Mononuclear cell (primary cell): ENCODE measurements around the gene NOM1. TPM values are rescaled to one million over a fixed set of nuclear protein-coding genes. Genes with fewer than 3 reads are reported as not detected.

ENCODE experiments used
- H3K27me3 ChIP-seq: 2 replicates; pipeline ENCODE4 v1.6.0; 2011; ENCODE audit warnings: low read length, control low read depth; ENCODE audit not compliant: insufficient read depth
- H3K4me1 ChIP-seq: 2 replicates; pipeline ENCODE4 v1.5.1; 2011; ENCODE audit warnings: mild to moderate bottlenecking, low read length, control low read depth; ENCODE audit not compliant: insufficient read depth
- H3K4me3 ChIP-seq: 2 replicates; pipeline ENCODE4 v1.5.1; 2011; ENCODE audit warnings: mild to moderate bottlenecking, low read length, moderate library complexity
- H3K9me3 ChIP-seq: 2 replicates; pipeline ENCODE4 v1.5.1; 2011; ENCODE audit warnings: low read depth, mild to moderate bottlenecking, control low read depth, low read length
- total RNA-seq: library from RNA; depleted of rRNA; stranded (reverse); fragments of >200 nt; gene quantifications from one replicate; pipeline ENCODE4 v1.2.3, GENCODE V29; 2012

The NOM1 gene
- total RNA-seq, 1 donor = 17.3 TPM

- no peaks in the 10 kb centered on the region for H3K9me3 ChIP-seq
- H3K27me3 ChIP-seq = peaks cover 88% of the 10 kb centered on the region
- H3K4me3 ChIP-seq = no peak overlapping the region
- H3K4me1 ChIP-seq = peaks cover 13% of the 10 kb centered on the region
Measured at GRCh38 chr7:157012113-157012547, 62.6 kb downstream of the NOM1 start.

GRCh38 chr7:157013101-157013500 is 63.6 kb downstream of the NOM1 start:
- peaks cover 87% of the 10 kb centered on the region for H3K27me3 ChIP-seq
- H3K4me3 ChIP-seq = no peak overlapping the region
- peaks cover 13% of the 10 kb centered on the region for H3K4me1 ChIP-seq
- H3K9me3 ChIP-seq = no peaks in the 10 kb centered on the region

GRCh38 chr7:157013602-157014549 is 64.4 kb downstream of the NOM1 start:
- Histone ChIP-seq H3K9me3 (no peaks in the 10 kb centered on the region), H3K27me3 (peaks cover 87% of the 10 kb centered on the region), H3K4me1 (peaks cover 13% of the 10 kb centered on the region), H3K4me3 (no peak overlapping the region)

GRCh38 chr7:157014635-157015555 is 65.4 kb downstream of the NOM1 start:
- Histone ChIP-seq H3K4me1 (peaks cover 13% of the 10 kb centered on the region), H3K27me3 (peaks cover 91% of the 10 kb centered on the region), H3K9me3 (no peaks in the 10 kb centered on the region), H3K4me3 (no peak overlapping the region)

GRCh38 chr7:157016024-157016351 is 66.5 kb downstream of the NOM1 start:
- no peaks in the 10 kb centered on the region for H3K9me3 ChIP-seq
- H3K4me1 ChIP-seq = peaks cover 14% of the 10 kb centered on the region
- no peak overlapping the region for H3K4me3 ChIP-seq
- H3K27me3 ChIP-seq = peaks cover 99% of the 10 kb centered on the region

GRCh38 chr7:157016352-157017041 is 67.0 kb downstream of the NOM1 start:
- Histone ChIP-seq H3K9me3 (no peaks in the 10 kb centered on the region), H3K27me3 (peaks cover 96% of the 10 kb centered on the region)

GRCh38 chr7:157017149-157017548 is 67.6 kb downstream of the NOM1 start:
- Histone ChIP-seq H3K4me1 (peaks cover 6% of the 10 kb centered on the region), H3K4me3 (no peak overlapping the region), H3K9me3 (no peaks in the 10 kb centered on the region), H3K27me3 (peaks cover 96% of the 10 kb centered on the region)

More at GRCh38 chr7:157016352-157017041, 67.0 kb downstream of the NOM1 start:
- Histone ChIP-seq H3K4me1 (peaks cover 11% of the 10 kb centered on the region), H3K4me3 (no peak overlapping the region)

- H3K4me3 ChIP-seq = no peak overlapping the region
- no peaks in the 10 kb centered on the region for H3K9me3 ChIP-seq
- H3K27me3 ChIP-seq = peaks cover 96% of the 10 kb centered on the region
- H3K4me1 ChIP-seq = peaks cover 6% of the 10 kb centered on the region
Measured at GRCh38 chr7:157017603-157018327, 68.3 kb downstream of the NOM1 start.

GRCh38 chr7:157018328-157018996 is 69.0 kb downstream of the NOM1 start:
- Histone ChIP-seq H3K4me1 (peaks cover 6% of the 10 kb centered on the region), H3K4me3 (no peak overlapping the region), H3K27me3 (peaks cover 96% of the 10 kb centered on the region), H3K9me3 (no peaks in the 10 kb centered on the region)

- H3K27me3 ChIP-seq = peaks cover 96% of the 10 kb centered on the region
- no peaks in the 10 kb centered on the region for H3K9me3 ChIP-seq
Measured at GRCh38 chr7:157018997-157019608, 69.6 kb downstream of the NOM1 start.

GRCh38 chr7:157019718-157020451 is 70.4 kb downstream of the NOM1 start:
- Histone ChIP-seq H3K4me3 (no peak overlapping the region), H3K4me1 (peaks cover 6% of the 10 kb centered on the region), H3K27me3 (peaks cover 96% of the 10 kb centered on the region), H3K9me3 (no peaks in the 10 kb centered on the region)

More at GRCh38 chr7:157018997-157019608, 69.6 kb downstream of the NOM1 start:
- H3K4me1 ChIP-seq = peaks cover 6% of the 10 kb centered on the region
- no peak overlapping the region for H3K4me3 ChIP-seq

- H3K27me3 ChIP-seq = peaks cover 96% of the 10 kb centered on the region
- no peaks in the 10 kb centered on the region for H3K9me3 ChIP-seq
- H3K4me1 ChIP-seq = peaks cover 6% of the 10 kb centered on the region
- no peak overlapping the region for H3K4me3 ChIP-seq
Measured at GRCh38 chr7:157020514-157021070, 71.1 kb downstream of the NOM1 start.
